Fibroblast of mammary gland (primary cell): ENCODE measurements around the gene PEX16.
"Not testable (repeated sequence)": the region's sequence is repeated elsewhere in the genome, so short reads cannot be mapped to it uniquely, and the experiment has no call there.

Experiments used
- DNase-seq: peaks from one replicate; pipeline ENCODE4 v3.0.0-alpha.2; 2010; ENCODE audit warnings: low read depth
- H3K4me3 ChIP-seq: 2 replicates; pipeline ENCODE4 v1.5.1; 2011; ENCODE audit warnings: low read depth, mild to moderate bottlenecking, low read length, moderate library complexity; ENCODE audit not compliant: control insufficient read depth
- CTCF ChIP-seq: conservative IDR thresholded peaks from 2 replicates; pipeline ENCODE4 v1.5.1; 2011; ENCODE audit warnings: low read depth, low read length, inconsistent platforms; ENCODE audit not compliant: control insufficient read depth, insufficient read depth

The PEX16 gene

DNA sequence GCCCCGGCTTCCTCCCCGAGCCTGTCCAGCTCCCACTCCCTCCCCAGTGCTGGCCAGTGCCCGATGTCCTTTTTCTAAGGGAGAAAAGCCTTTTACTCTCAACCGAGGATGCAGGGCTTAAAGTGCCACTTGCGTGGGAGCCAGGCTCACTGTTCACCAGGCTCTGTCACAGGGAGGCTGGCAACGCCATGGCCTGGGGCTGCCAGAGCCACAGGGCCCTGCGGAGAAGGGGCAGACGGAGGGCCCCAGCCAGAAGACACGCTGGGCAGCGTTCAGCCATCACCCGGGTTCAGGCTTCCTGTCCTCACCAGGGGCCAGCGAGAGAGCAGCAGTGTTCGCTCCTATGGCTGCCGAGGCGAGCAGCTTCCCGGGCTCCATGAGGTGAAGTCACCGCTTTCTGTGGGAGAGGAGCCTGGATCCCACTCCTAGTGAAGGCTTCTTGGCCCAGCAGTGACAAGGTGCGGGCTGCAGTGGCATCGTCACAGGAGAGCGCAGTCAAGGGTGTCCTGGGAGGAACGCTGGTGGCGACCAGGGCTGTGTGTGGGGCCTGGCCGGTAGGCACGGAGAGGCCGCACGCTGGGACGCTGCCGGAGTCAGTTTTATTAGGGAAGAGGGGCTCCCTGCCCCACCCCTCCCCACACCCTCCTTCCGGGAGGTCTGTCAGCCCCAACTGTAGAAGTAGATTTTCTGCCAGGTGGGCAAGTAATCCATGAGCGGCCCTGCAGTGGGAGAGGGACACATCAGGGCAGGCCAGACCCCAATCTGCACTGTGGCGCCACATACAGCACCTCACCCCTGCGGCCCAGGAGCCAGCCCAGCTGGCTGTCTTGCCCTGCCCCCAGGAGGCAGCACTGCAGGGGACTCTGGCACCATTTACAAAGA is 7.8 kb downstream of the PEX16 start:
- no peak for DNase-seq
- H3K4me3 ChIP-seq, result no peak overlapping the region
- TF ChIP-seq CTCF, result no peak

GRCh38 chr11:45907911-45908370 is 9.7 kb downstream of the PEX16 start:
- no peak for TF ChIP-seq CTCF
- no peak for DNase-seq
- H3K4me3 ChIP-seq, result no peak overlapping the region

- no peak within 1 kb of the TSS for H3K4me3 ChIP-seq
- peak; percentile 39 for DNase-seq
- no peak for TF ChIP-seq CTCF
Measured at GRCh38 chr11:45906965-45907611, 10.6 kb downstream of the PEX16 start, which contains the start of gene FREY1. TSS of gene FREY1 (minus strand) at chr11:45907271. CDS start at chr11:45907245, 26 bp downstream.

GRCh38 chr11:45906096-45906682 is 11.5 kb downstream of the PEX16 start:
- no peak overlapping the region for H3K4me3 ChIP-seq
- no peak for TF ChIP-seq CTCF
- DNase-seq, result no peak

GRCh38 chr11:45905576-45905975 is 12.1 kb downstream of the PEX16 start:
- H3K4me3 ChIP-seq, DNase-seq: not testable (repeated sequence)

- no peak for TF ChIP-seq CTCF
- no peak overlapping the region for H3K4me3 ChIP-seq
- DNase-seq, result no peak
Measured at GRCh38 chr11:45905095-45905494, 12.6 kb downstream of the PEX16 start.
